ENCODE data around the gene SORBS1.

SORBS1 gene

DNA sequence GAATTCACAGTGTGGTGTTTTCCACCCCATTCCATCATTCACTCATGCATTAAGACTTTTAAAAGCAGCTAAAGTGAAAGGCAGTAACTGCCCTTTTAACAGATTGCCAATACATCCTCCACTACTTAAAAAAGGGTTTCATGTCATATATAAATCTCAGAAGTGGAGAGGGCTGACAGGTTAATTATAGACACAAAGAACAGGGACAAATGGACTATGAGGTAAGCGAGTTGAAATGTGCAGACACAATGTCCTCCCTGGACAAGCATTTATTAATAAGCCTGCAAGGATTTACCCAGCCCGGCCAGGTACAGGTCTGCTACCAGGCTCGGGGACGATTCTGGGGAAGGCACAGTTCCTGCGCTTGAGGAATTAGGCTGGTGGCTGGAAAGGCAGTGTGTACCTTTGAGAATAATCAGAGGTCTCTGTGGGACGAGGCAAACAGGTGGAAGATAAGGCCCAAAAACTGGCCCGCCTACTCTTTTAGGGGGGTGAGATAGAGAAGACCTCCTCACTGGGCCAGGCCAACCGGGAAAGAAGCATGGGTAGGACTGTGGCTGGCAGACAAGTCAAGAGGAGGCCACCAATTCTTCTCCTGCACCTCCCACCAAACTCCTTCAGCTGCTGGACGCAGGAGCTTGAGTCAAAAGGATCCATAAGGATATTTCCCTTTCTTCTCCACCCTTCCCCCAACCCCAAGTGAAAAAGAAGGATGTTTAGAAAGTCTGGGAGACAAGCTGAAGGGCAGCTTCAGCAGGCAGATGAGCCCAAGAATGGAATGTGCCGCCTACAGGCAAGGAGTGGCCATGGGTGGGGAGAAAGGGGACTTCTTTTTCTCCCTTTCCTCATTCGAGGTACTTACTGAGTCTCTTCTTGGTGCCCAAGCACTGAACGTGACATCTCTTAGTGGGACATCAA, 271.9 kb downstream of the SORBS1 start:
- DNase-seq (ENCODE audit: low read depth, low spot score) = no peak
- TF ChIP-seq CTCF (IDR thresholded peaks at IDR 0.05; ENCODE audit: low read depth, low read length) = peak; percentile 16
- in situ Hi-C loops (cut with HindIII; ENCODE audit: low sequenced_read_pairs) = no loop called here
- peak overlapping the region; percentile 82 for H3K4me3 ChIP-seq (ENCODE audit: low read depth, low read length)

DNA sequence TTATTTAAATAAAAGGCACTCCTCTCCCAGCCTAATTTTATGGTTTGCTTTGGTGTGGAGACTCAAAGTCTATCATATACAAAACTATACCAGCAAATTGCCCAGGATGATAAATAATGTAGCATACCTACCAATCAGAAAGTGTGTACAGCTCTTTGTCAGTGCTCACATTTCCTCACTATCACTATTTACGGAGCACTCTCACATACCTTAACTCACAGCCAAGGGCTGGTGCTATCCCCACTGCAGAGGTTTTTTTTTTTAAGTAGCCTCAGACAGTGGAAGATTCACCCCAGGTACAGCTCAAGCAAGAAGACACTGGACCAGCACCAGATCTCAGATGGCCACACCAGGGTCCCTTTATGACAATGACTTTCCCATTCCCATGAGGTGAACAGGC, 272.9 kb downstream of the SORBS1 start:
- no peak for TF ChIP-seq CTCF (IDR thresholded peaks at IDR 0.05; ENCODE audit: low read depth, low read length)
- no peak for DNase-seq (ENCODE audit: low read depth, low spot score)
- no peak overlapping the region for H3K4me3 ChIP-seq (ENCODE audit: low read depth, low read length)
- in situ Hi-C loops (cut with HindIII; ENCODE audit: low sequenced_read_pairs) = no loop called here

DNA sequence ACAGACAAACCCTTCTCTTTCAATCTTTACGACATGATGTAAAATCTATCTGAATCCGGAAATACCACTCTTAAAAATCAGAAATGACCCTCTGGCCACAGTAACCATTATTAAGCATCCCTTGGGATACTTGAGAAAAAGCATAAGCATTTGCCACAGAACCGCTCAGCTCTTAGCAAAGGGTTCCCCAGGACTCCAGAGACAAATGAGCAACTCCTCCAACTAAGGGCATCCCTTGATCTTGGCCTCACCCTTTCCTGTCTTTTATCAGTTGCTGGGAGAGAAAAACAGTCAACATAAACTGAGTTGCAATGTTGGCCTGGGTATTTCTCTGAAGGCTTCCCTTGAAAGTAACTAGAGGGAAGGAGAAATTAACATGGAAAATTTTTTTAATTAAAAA, 273.9 kb downstream of the SORBS1 start:
- DNase-seq (ENCODE audit: low read depth, low spot score) = no peak
- in situ Hi-C loops (cut with HindIII; ENCODE audit: low sequenced_read_pairs) = no loop called here
- H3K4me3 ChIP-seq (ENCODE audit: low read depth, low read length) = no peak overlapping the region
- no peak for TF ChIP-seq CTCF (IDR thresholded peaks at IDR 0.05; ENCODE audit: low read depth, low read length)

GRCh38 chr10:95286707-95287106, 274.5 kb downstream of the SORBS1 start:
- DNase-seq (ENCODE audit: low read depth, low spot score) = no peak
- TF ChIP-seq CTCF (IDR thresholded peaks at IDR 0.05; ENCODE audit: low read depth, low read length) = no peak
- in situ Hi-C loops (cut with HindIII; ENCODE audit: low sequenced_read_pairs) = no loop called here
- H3K4me3 ChIP-seq (ENCODE audit: low read depth, low read length) = no peak overlapping the region

GRCh38 chr10:95285556-95285955, 275.6 kb downstream of the SORBS1 start:
- in situ Hi-C loops (cut with HindIII; ENCODE audit: low sequenced_read_pairs) = no loop called here
- no peak for DNase-seq (ENCODE audit: low read depth, low spot score)
- no peak overlapping the region for H3K4me3 ChIP-seq (ENCODE audit: low read depth, low read length)
- TF ChIP-seq CTCF (IDR thresholded peaks at IDR 0.05; ENCODE audit: low read depth, low read length) = no peak

- DNase-seq (ENCODE audit: low read depth, low spot score) = no peak
- no peak for TF ChIP-seq CTCF (IDR thresholded peaks at IDR 0.05; ENCODE audit: low read depth, low read length)
- in situ Hi-C loops (cut with HindIII; ENCODE audit: low sequenced_read_pairs) = no loop called here
Measured at GRCh38 chr10:95284807-95285206, 276.4 kb downstream of the SORBS1 start.

More at GRCh38 chr10:95284807-95285206, 276.4 kb downstream of the SORBS1 start:
- no peak overlapping the region for H3K4me3 ChIP-seq (ENCODE audit: low read depth, low read length)

Data from astrocyte of the spinal cord (primary cell).